ENCODE results near the gene ATP2B2.

The ATP2B2 gene

GRCh38 chr3:10357095-10357494 lies 148.3 kb downstream of the ATP2B2 start:
- no peak for DNase-seq

GRCh38 chr3:10356461-10356981 lies 148.9 kb downstream of the ATP2B2 start:
- peak; percentile 38 for DNase-seq

- no peak for DNase-seq
Observed at GRCh38 chr3:10354361-10355015, 150.9 kb downstream of the ATP2B2 start.

- no peak for DNase-seq
Observed at GRCh38 chr3:10353661-10354360, 151.6 kb downstream of the ATP2B2 start.

- no peak for DNase-seq
Observed at GRCh38 chr3:10353160-10353559, 152.2 kb downstream of the ATP2B2 start.

- no peak for DNase-seq
Observed at GRCh38 chr3:10352146-10352911, 153.1 kb downstream of the ATP2B2 start.

GRCh38 chr3:10351013-10351735 lies 154.2 kb downstream of the ATP2B2 start:
- no peak for DNase-seq

GRCh38 chr3:10350324-10350985 lies 154.9 kb downstream of the ATP2B2 start:
- DNase-seq, result no peak

GRCh38 chr3:10349801-10350200 lies 155.6 kb downstream of the ATP2B2 start:
- no peak for DNase-seq

GRCh38 chr3:10348404-10348721 lies 157.0 kb downstream of the ATP2B2 start:
- DNase-seq, result no peak

- no peak for DNase-seq
Observed at GRCh38 chr3:10347648-10348403, 157.6 kb downstream of the ATP2B2 start.

- no peak for DNase-seq
Observed at GRCh38 chr3:10345911-10346310, 159.5 kb downstream of the ATP2B2 start.

GRCh38 chr3:10344944-10345575 lies 160.3 kb downstream of the ATP2B2 start:
- no peak for DNase-seq

- peak; percentile 67 for DNase-seq
Observed at GRCh38 chr3:10344147-10344943, 161.0 kb downstream of the ATP2B2 start.

- DNase-seq, result no peak
Observed at GRCh38 chr3:10343526-10343925, 161.9 kb downstream of the ATP2B2 start.

- DNase-seq, result no peak
Observed at GRCh38 chr3:10342781-10343180, 162.6 kb downstream of the ATP2B2 start.

- DNase-seq, result no peak
Observed at GRCh38 chr3:10341901-10342398, 163.4 kb downstream of the ATP2B2 start.

GRCh38 chr3:10340476-10340875 lies 164.9 kb downstream of the ATP2B2 start:
- DNase-seq, result no peak

GRCh38 chr3:10340046-10340445 lies 165.3 kb downstream of the ATP2B2 start:
- DNase-seq, result no peak

GRCh38 chr3:10339376-10339955 lies 165.9 kb downstream of the ATP2B2 start:
- no peak for DNase-seq
